GM18508 (cell line): ENCODE measurements around the gene AFG1L.
"Not testable (repeated sequence)": the region's sequence is repeated elsewhere in the genome, so short reads cannot be mapped to it uniquely, and the experiment has no call there.

ENCODE experiments used
- ATAC-seq: cut with Tn5 transposase; IDR thresholded peaks from one replicate; pipeline ENCODE4 v1.9.1; 2021; ENCODE audit warnings: moderate number of reproducible peaks; ENCODE audit not compliant: insufficient read depth, unreplicated experiment

AFG1L gene

GRCh38 chr6:108343894-108344293, 49.0 kb downstream of the AFG1L start:
- ATAC-seq, result no peak

- peak; percentile 82 for ATAC-seq
Measured at GRCh38 chr6:108348655-108349349, 53.9 kb downstream of the AFG1L start.

- ATAC-seq, result no peak
Measured at GRCh38 chr6:108350528-108350927, 55.7 kb downstream of the AFG1L start.

GRCh38 chr6:108353853-108354252, 59.0 kb downstream of the AFG1L start:
- ATAC-seq, result no peak

- no peak for ATAC-seq
Measured at GRCh38 chr6:108355120-108355519, 60.3 kb downstream of the AFG1L start.

- ATAC-seq, result no peak
Measured at GRCh38 chr6:108355890-108356289, 61.0 kb downstream of the AFG1L start.

GRCh38 chr6:108359901-108360882, 65.3 kb downstream of the AFG1L start:
- no peak for ATAC-seq

GRCh38 chr6:108360919-108361311, 66.1 kb downstream of the AFG1L start:
- no peak for ATAC-seq

- no peak for ATAC-seq
Measured at GRCh38 chr6:108361312-108361932, 66.6 kb downstream of the AFG1L start.

- ATAC-seq, result no peak
Measured at GRCh38 chr6:108362455-108362854, 67.6 kb downstream of the AFG1L start.

- no peak for ATAC-seq
Measured at GRCh38 chr6:108363113-108363512, 68.3 kb downstream of the AFG1L start.

GRCh38 chr6:108363889-108364313, 69.0 kb downstream of the AFG1L start:
- ATAC-seq, result no peak

GRCh38 chr6:108364470-108364869, 69.6 kb downstream of the AFG1L start:
- no peak for ATAC-seq

- ATAC-seq, result no peak
Measured at GRCh38 chr6:108365478-108365877, 70.6 kb downstream of the AFG1L start.

- ATAC-seq, result no peak
Measured at GRCh38 chr6:108366236-108366635, 71.4 kb downstream of the AFG1L start.

GRCh38 chr6:108368431-108369030, 73.7 kb downstream of the AFG1L start:
- ATAC-seq, result no peak

GRCh38 chr6:108380876-108381275, 86.0 kb downstream of the AFG1L start:
- ATAC-seq, result no peak

GRCh38 chr6:108383981-108384380, 89.1 kb downstream of the AFG1L start:
- ATAC-seq, result no peak

GRCh38 chr6:108389190-108389589, 94.3 kb downstream of the AFG1L start:
- ATAC-seq, result not testable (repeated sequence)

GRCh38 chr6:108395297-108395696, 100.4 kb downstream of the AFG1L start:
- no peak for ATAC-seq
